Muscle layer of duodenum (tissue), 2 donors: ENCODE measurements around the gene STH.

Source experiments
- H3K27ac ChIP-seq: one replicate; pipeline ENCODE4 v1.7.0; 2013; ENCODE audit warnings: mild to moderate bottlenecking, low read length
- H3K27me3 ChIP-seq: one replicate; pipeline ENCODE4 v1.7.0; 2013; ENCODE audit warnings: low read depth, mild to moderate bottlenecking, control low read depth, low read length
- H3K36me3 ChIP-seq, 2 donors: one replicate each; pipeline ENCODE4 v1.7.0; 2013; ENCODE audit warnings: low read length in 2 of 2, control low read depth in 1 of 2, mild to moderate bottlenecking in 1 of 2; ENCODE audit not compliant: insufficient read depth in 2 of 2, control insufficient read depth in 1 of 2
- H3K4me1 ChIP-seq, 2 donors: one replicate each; pipeline ENCODE4 v1.7.0; 2013; ENCODE audit warnings: low read length in 2 of 2, mild to moderate bottlenecking in 2 of 2, control low read depth in 1 of 2, moderate library complexity in 1 of 2; ENCODE audit not compliant: insufficient read depth in 2 of 2, control insufficient read depth in 1 of 2
- H3K4me3 ChIP-seq, 2 donors: one replicate each; pipeline ENCODE4 v1.7.0; 2013; ENCODE audit warnings: low read length in 2 of 2, low read depth in 1 of 2, mild to moderate bottlenecking in 1 of 2
- H3K9me3 ChIP-seq, 2 donors: one replicate each; pipeline ENCODE4 v1.7.0; 2013; ENCODE audit warnings: low read length in 2 of 2, control low read depth in 1 of 2, mild to moderate bottlenecking in 1 of 2; ENCODE audit not compliant: control insufficient read depth in 1 of 2
- donor health status: healthy.

The STH gene

GRCh38 chr17:46030752-46031151, 31.7 kb downstream of the STH start:
- no peaks in the 10 kb centered on the region for H3K9me3 ChIP-seq
- H3K27ac ChIP-seq: no peak overlapping the region
- H3K27me3 ChIP-seq: no peaks in the 10 kb centered on the region
- H3K4me1 ChIP-seq: peaks cover 0 to 18% of the 10 kb centered on the region in 2 donors
- H3K4me3 ChIP-seq: no peak overlapping the region
- peaks cover 57 to 65% of the 10 kb centered on the region in 2 donors for H3K36me3 ChIP-seq

DNA sequence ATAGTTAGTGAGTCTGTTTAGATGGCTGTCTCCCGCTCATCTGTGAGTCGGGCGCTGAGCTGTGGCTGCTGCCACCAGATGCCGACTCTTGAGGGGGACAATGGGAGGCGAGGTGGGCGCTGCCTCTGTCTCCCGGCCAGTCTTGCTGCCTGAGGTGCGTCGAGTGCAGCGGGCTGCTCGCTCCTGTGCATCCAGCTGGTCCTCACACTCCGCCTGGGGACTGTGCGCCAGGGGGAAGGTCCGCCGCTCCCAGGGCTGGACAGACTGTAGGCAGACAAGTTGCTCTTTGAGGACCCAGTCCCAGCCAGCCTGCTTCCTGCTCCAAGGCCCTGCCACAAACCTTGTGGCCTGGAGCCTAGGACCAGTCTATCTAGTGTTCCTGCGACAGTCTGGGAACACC, 32.4 kb downstream of the STH start:
- H3K27ac ChIP-seq: no peak overlapping the region
- no peaks in the 10 kb centered on the region for H3K9me3 ChIP-seq
- H3K4me3 ChIP-seq: no peak overlapping the region
- no peaks in the 10 kb centered on the region for H3K27me3 ChIP-seq
- H3K4me1 ChIP-seq: peaks cover 0 to 21% of the 10 kb centered on the region in 2 donors
- peaks cover 58 to 69% of the 10 kb centered on the region in 2 donors for H3K36me3 ChIP-seq

GRCh38 chr17:46031920-46032319, 32.9 kb downstream of the STH start:
- peaks cover 0 to 21% of the 10 kb centered on the region in 2 donors for H3K4me1 ChIP-seq
- H3K4me3 ChIP-seq: no peak overlapping the region
- no peaks in the 10 kb centered on the region for H3K27me3 ChIP-seq
- peaks cover 63 to 66% of the 10 kb centered on the region in 2 donors for H3K36me3 ChIP-seq
- H3K9me3 ChIP-seq: no peaks in the 10 kb centered on the region
- H3K27ac ChIP-seq: no peak overlapping the region

- no peak overlapping the region for H3K27ac ChIP-seq
- H3K9me3 ChIP-seq: no peaks in the 10 kb centered on the region
- no peaks in the 10 kb centered on the region for H3K27me3 ChIP-seq
- H3K4me1 ChIP-seq: peaks cover 0 to 17% of the 10 kb centered on the region in 2 donors
- H3K4me3 ChIP-seq: no peak overlapping the region
- peaks cover 70 to 72% of the 10 kb centered on the region in 2 donors for H3K36me3 ChIP-seq
Measured at GRCh38 chr17:46032909-46033308, 33.9 kb downstream of the STH start.

DNA sequence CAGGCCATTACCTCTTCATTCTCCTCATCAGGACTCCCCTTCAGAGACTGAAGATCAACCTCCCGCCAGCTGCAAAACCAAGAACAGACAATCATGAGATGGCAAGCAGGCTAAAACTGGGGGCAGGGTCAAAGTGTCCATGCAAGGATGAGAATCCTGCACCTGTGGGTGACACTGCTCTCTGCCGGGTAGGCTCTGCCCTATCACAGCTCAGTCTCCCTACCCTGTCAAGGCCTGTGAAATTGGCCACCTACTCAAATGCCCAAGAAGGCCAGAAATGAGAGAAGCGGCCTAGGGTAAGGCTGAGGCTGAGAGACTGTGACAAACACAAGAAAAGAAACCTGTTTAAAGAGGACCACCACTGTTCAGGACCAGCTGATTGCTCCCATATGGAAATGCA, 34.3 kb downstream of the STH start:
- H3K27ac ChIP-seq: no peak overlapping the region
- no peaks in the 10 kb centered on the region for H3K9me3 ChIP-seq
- H3K4me1 ChIP-seq: peaks cover 0 to 17% of the 10 kb centered on the region in 2 donors
- peaks cover 75 to 77% of the 10 kb centered on the region in 2 donors for H3K36me3 ChIP-seq
- no peaks in the 10 kb centered on the region for H3K27me3 ChIP-seq
- no peak overlapping the region for H3K4me3 ChIP-seq

GRCh38 chr17:46035112-46035818, 36.2 kb downstream of the STH start:
- H3K9me3 ChIP-seq: no peaks in the 10 kb centered on the region
- H3K27ac ChIP-seq: no peak overlapping the region
- H3K27me3 ChIP-seq: no peaks in the 10 kb centered on the region
- no peak overlapping the region for H3K4me3 ChIP-seq
- H3K36me3 ChIP-seq: peaks cover 91 to 92% of the 10 kb centered on the region in 2 donors
- peaks cover 0 to 28% of the 10 kb centered on the region in 2 donors for H3K4me1 ChIP-seq

DNA sequence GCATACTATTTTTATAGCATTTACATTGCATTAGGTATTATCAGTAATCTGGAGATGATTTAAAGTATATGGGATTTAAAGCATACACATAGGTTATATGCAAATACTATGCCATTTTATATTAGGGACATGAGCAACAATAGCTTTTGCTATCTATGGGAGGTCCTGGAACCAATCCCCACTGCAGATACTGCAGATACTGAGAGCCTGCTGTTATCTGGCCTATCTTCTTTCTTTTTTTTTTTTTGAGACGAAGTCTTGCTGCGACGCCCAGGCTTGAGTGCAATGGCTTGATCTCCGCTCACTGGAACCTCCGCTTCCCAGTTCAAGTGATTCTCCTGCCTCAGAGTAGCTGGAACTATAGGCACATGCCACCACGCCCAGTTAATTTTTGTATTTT, 37.4 kb downstream of the STH start:
- Histone ChIP-seq H3K4me3 (no peak overlapping the region), H3K36me3 (peaks cover 79 to 85% of the 10 kb centered on the region in 2 donors), H3K27ac (no peak overlapping the region), H3K4me1 (peaks cover 0 to 28% of the 10 kb centered on the region in 2 donors), H3K9me3 (no peaks in the 10 kb centered on the region), H3K27me3 (no peaks in the 10 kb centered on the region)

DNA sequence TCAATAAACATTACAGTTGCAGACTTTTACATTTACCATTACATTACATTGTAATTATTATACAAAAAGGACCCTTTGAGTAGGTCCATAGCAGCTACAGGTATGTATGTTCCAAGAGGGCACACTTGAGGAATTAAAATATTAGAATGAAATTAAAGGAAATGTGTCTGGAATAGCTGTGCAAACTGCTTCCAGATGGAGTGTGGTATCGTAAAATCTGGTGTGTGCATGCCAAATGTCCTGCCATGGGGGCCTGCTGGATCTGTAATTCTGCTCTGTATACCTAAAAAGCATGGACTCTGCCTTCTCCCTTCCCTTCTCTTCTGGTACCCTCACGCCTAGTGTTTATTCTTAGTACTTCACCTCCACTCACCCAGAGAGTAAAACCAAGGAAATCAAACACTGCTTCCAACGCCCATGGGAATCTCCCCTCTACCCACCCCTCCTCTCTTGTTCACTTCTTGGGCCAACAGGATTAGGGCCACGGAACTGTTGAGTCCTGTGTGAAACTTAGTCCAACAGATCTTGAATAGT, 38.7 kb downstream of the STH start:
- Histone ChIP-seq H3K27me3 (no peaks in the 10 kb centered on the region), H3K27ac (no peak overlapping the region), H3K4me3 (no peak overlapping the region), H3K9me3 (no peaks in the 10 kb centered on the region), H3K36me3 (peaks cover 66 to 72% of the 10 kb centered on the region in 2 donors), H3K4me1 (peaks cover 3 to 28% of the 10 kb centered on the region in 2 donors)

DNA sequence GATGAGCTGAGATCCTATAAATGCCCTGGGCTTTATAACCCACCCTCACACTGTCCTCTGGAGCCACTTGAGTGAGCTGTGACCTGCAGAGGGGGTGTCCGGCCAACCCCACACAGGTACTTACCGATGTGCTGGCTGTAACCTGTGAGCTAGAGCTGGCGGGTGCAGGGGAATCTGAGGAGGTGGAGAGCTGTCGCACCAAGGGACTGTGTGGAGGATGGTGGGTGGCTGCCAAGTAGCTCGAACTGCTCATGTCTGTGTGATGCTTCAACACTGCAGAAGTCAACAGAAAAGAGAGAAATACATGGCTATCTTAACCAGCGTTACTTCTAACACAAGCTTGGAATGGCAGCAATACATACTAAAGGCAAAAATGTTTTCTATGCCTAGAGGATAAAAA, 39.4 kb downstream of the STH start:
- Histone ChIP-seq H3K27ac (no peak overlapping the region), H3K27me3 (no peaks in the 10 kb centered on the region), H3K36me3 (peaks cover 60 to 66% of the 10 kb centered on the region in 2 donors), H3K4me1 (peaks cover 9 to 32% of the 10 kb centered on the region in 2 donors), H3K4me3 (no peak overlapping the region), H3K9me3 (no peaks in the 10 kb centered on the region)

GRCh38 chr17:46038937-46039336, 39.9 kb downstream of the STH start:
- Histone ChIP-seq H3K9me3 (no peaks in the 10 kb centered on the region), H3K4me3 (no peak overlapping the region), H3K27me3 (no peaks in the 10 kb centered on the region), H3K36me3 (peaks cover 55 to 61% of the 10 kb centered on the region in 2 donors), H3K27ac (no peak overlapping the region), H3K4me1 (peaks cover 15 to 32% of the 10 kb centered on the region in 2 donors)

DNA sequence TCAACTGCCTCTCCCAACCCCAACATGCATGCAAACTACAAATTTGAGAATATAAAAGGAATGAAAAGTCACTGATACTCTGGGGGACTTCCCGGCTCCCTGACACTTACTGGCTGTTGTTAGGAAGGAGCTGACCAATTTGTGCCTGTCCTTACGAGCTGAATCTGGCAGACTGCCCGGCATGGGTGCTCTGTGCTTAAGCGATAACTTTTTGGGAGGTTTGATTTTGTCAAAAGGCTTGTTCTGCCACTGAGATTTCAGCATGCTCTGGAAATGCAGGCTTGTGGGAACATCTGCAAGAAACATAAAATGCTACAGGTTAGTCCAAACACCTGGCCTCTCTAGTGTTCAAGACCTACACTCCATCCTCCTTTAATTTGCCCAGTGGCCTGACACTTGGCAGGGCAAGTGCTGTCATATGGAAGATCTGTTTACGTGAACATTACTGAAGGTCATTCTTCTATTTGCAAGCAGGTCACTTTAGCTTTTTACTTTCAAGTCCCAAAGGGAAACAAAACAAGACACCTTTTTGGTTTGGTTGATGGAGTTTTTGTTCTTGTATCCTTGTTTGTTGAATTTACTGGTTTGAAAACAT, 40.6 kb downstream of the STH start:
- H3K36me3 ChIP-seq: peaks cover 48 to 53% of the 10 kb centered on the region in 2 donors
- no peaks in the 10 kb centered on the region for H3K9me3 ChIP-seq
- peaks cover 18 to 35% of the 10 kb centered on the region in 2 donors for H3K4me1 ChIP-seq
- no peak overlapping the region for H3K4me3 ChIP-seq
- no peaks in the 10 kb centered on the region for H3K27me3 ChIP-seq
- H3K27ac ChIP-seq: no peak overlapping the region
